B cell (primary cell): Measurements from ENCODE around the gene TPBGL. TPM values are rescaled to one million over a fixed set of nuclear protein-coding genes. Genes with fewer than 3 reads are reported as not detected.

Experiments
- ATAC-seq: fragments of 200-7000 bp; cut with Tn5 transposase; one replicate; pipeline ENCODE4 v1.10.0; 2021; ENCODE audit warnings: low read depth, mild to moderate bottlenecking, moderate number of reproducible peaks, moderate library complexity
- CTCF ChIA-PET: fragments of 350-600 bp; sonication (Branson Sonifier 250); formaldehyde crosslinking; loops from one replicate; lab custom pipeline; 2021; ENCODE audit warnings: antibody characterized with exemption, inconsistent platforms; lab: Charles Lee
- POLR2A ChIA-PET: fragments of 350-600 bp; sonication (Branson Sonifier 250); formaldehyde crosslinking; loops from one replicate; lab custom pipeline; 2021; ENCODE audit warnings: antibody characterized with exemption; lab: Charles Lee
- DNase-seq: peaks from one replicate; pipeline ENCODE4 v3.0.0; 2013
- H2AFZ ChIP-seq: 2 replicates; pipeline ENCODE4 v1.6.1; 2012; ENCODE audit warnings: mild to moderate bottlenecking, low read depth, low read length; ENCODE audit not compliant: insufficient read depth, poor library complexity, severe bottlenecking
- H3K27ac ChIP-seq, 2 donors: 1 replicate in 1 of 2; 2 replicates in 1 of 2; pipeline ENCODE4 v1.5.1; 2012 to 2013; ENCODE audit warnings: low read length in 2 of 2, mild to moderate bottlenecking in 2 of 2, moderate library complexity in 1 of 2
- H3K27me3 ChIP-seq, 4 experiments: fragments of 200-600 bp in 1 of 4; sonication (generic) in 1 of 4; replicated peaks in 1 of 4; 1 replicate in 2 of 4; 2 replicates in 2 of 4; pipeline versions ENCODE4 v1.6.1 to v1.7.0; 2013 to 2016; ENCODE audit warnings: low read length in 3 of 4, mild to moderate bottlenecking in 2 of 4, mixed read lengths in 1 of 4, moderate library complexity in 1 of 4; ENCODE audit not compliant: insufficient read depth in 4 of 4, control insufficient read depth in 3 of 4; ENCODE audit errors: control extremely low read depth in 1 of 4
- H3K36me3 ChIP-seq, 2 experiments: replicated peaks in 1 of 2; 1 replicate in 1 of 2; 2 replicates in 1 of 2; pipeline versions ENCODE4 v1.6.1 to v1.7.1; 2013; ENCODE audit warnings: low read length in 1 of 2; ENCODE audit not compliant: insufficient read depth in 2 of 2, control insufficient read depth in 1 of 2; ENCODE audit errors: control extremely low read depth in 1 of 2, extremely low read depth in 1 of 2
- H3K4me1 ChIP-seq, 2 donors: fragments of 200-600 bp in 1 of 2; sonication (generic) in 1 of 2; 1 replicate in 1 of 2; 2 replicates in 1 of 2; pipeline versions ENCODE4 v1.5.1 to v1.6.1; 2013 to 2017; ENCODE audit warnings: low read length in 2 of 2; ENCODE audit not compliant: control insufficient read depth in 2 of 2, insufficient read depth in 2 of 2
- H3K4me2 ChIP-seq: replicated peaks from 2 replicates; pipeline ENCODE3; 2012; ENCODE audit warnings: mild to moderate bottlenecking, low read depth, low read length; ENCODE audit not compliant: poor library complexity, severe bottlenecking
- H3K4me3 ChIP-seq, 5 experiments: fragments of 200-600 bp in 1 of 5; sonication (generic) in 1 of 5; 1 replicate in 3 of 5; 2 replicates in 2 of 5; pipeline versions ENCODE4 v1.5.1 to v1.7.0; 2011 to 2016; ENCODE audit warnings: low read length in 4 of 5, mild to moderate bottlenecking in 4 of 5, low read depth in 2 of 5, control low read depth in 1 of 5, moderate library complexity in 1 of 5; ENCODE audit not compliant: insufficient read depth in 1 of 5; ENCODE audit errors: control extremely low read depth in 1 of 5, extremely low read depth in 1 of 5
- H3K79me2 ChIP-seq: fragments of 200-600 bp; sonication (generic); one replicate; pipeline ENCODE4 v1.6.0; 2016; ENCODE audit warnings: low read length; ENCODE audit not compliant: control insufficient read depth, insufficient read depth
- H3K9ac ChIP-seq: fragments of 200-600 bp; sonication (generic); 2 replicates; pipeline ENCODE4 v1.6.1; 2017; ENCODE audit warnings: mild to moderate bottlenecking, low read length, moderate library complexity
- H3K9me3 ChIP-seq, 3 donors: one replicate each; pipeline versions ENCODE4 v1.6.1 to v1.7.1; 2013; ENCODE audit warnings: low read length in 2 of 3; ENCODE audit not compliant: control insufficient read depth in 2 of 3, insufficient read depth in 1 of 3; ENCODE audit errors: control extremely low read depth in 1 of 3
- H4K20me1 ChIP-seq: 2 replicates; pipeline ENCODE4 v1.6.0; 2012; ENCODE audit warnings: mild to moderate bottlenecking, low read length; ENCODE audit not compliant: insufficient read depth, control insufficient read depth, poor library complexity, severe bottlenecking
- H3K27ac Mint-ChIP-seq: one replicate; pipeline ENCODE4 v1.8.0; 2021; ENCODE audit warnings: mixed read lengths
- H3K27me3 Mint-ChIP-seq: one replicate; pipeline ENCODE4 v1.8.0; 2021; ENCODE audit warnings: mixed read lengths
- H3K4me1 Mint-ChIP-seq: one replicate; pipeline ENCODE4 v1.8.0; 2021; ENCODE audit warnings: mixed read lengths
- H3K4me3 Mint-ChIP-seq: one replicate; pipeline ENCODE4 v1.8.0; 2021; ENCODE audit warnings: mixed read lengths
- H3K9me3 Mint-ChIP-seq: one replicate; pipeline ENCODE4 v1.8.0; 2022; ENCODE audit warnings: mixed read lengths; ENCODE audit not compliant: insufficient read depth
- CTCF ChIP-seq: fragments of 200-600 bp; IDR thresholded peaks from one replicate; pipeline ENCODE4 v1.8.0; 2022; ENCODE audit warnings: antibody characterized with exemption, mild to moderate bottlenecking
- EZH2 ChIP-seq: IDR thresholded peaks from 2 replicates; pipeline ENCODE4 v1.6.1; 2012; ENCODE audit warnings: borderline replicate concordance, low read depth, mild to moderate bottlenecking, moderate library complexity, low read length; ENCODE audit not compliant: insufficient read depth, poor library complexity, severe bottlenecking
- WGBS: methylation state at CpG from one replicate; pipeline ENCODE4 v1.1.5; 2013; ENCODE audit warnings: missing lambda C conversion rate; ENCODE audit not compliant: insufficient coverage; 5-methylcytosine and 5-hydroxymethylcytosine counted together
- intact Hi-C: fragments of 100-400 bp; cut with micrococcal nuclease; formaldehyde crosslinking; loops from one replicate; pipeline ENCODE4 v1.10.0; 2022
- polyA plus RNA-seq: library from polyadenylated mRNA; depleted of rRNA; stranded (reverse); fragments of >200 nt; gene quantifications from 2 replicates; pipeline ENCODE4 v1.2.3, GENCODE V29; 2012
- total RNA-seq, 2 donors: library from RNA; stranded (reverse); fragments of 120-200 nt in 1 of 2; gene quantifications; 1 replicate in 1 of 2; 2 replicates in 1 of 2; pipeline versions ENCODE4 v1.2.3 to v1.2.4, GENCODE V29; 2013 to 2022

Gene TPBGL
- total and polyA plus RNA-seq, 2 donors (not counting 1 experiment from before 2014, with no cell fraction given): not detected

GRCh38 chr11:75276186-75276585 is 35.6 kb downstream of the TPBGL start:
- no peaks in the 10 kb centered on the region for H3K9me3 ChIP-seq
- ChIA-PET POLR2A (no interaction called here), CTCF (interaction anchor here (0.7 to 13.0 kb wide), 8 partner anchors 18 to 346 kb away, joined by 3 to 347 read pairs (median 5); partner anchors contain the start of gene RPS3)
- no peaks in the 10 kb centered on the region for H3K27me3 ChIP-seq
- H3K4me3 ChIP-seq: no peak overlapping the region
- TF ChIP-seq CTCF: no peak
- no peak for TF ChIP-seq EZH2
- no peaks in the 10 kb centered on the region for H4K20me1 ChIP-seq
- H3K9ac ChIP-seq: peak overlapping the region; percentile 19
- peaks cover 16 to 18% of the 10 kb centered on the region in 2 donors for H3K4me1 ChIP-seq
- peaks cover 21% of the 10 kb centered on the region for H3K4me1 Mint-ChIP-seq
- intact Hi-C loops: no loop called here
- H3K36me3 ChIP-seq: no peaks in the 10 kb centered on the region
- no peaks in the 10 kb centered on the region for H3K9me3 Mint-ChIP-seq
- H2AFZ ChIP-seq: peak overlapping the region; percentile 63
- H3K79me2 ChIP-seq: no peaks in the 10 kb centered on the region
- DNase-seq: no peak
- no peak for ATAC-seq
- H3K27ac ChIP-seq: peak overlapping the region in 1 of 2 donors; percentile 1
- no CpG with 5 or more reads among the region's 2 CpGs for WGBS
- H3K27ac Mint-ChIP-seq: peak overlapping the region; percentile 66
- H3K4me2 ChIP-seq: no peak overlapping the region
- H3K27me3 Mint-ChIP-seq: peaks cover 6% of the 10 kb centered on the region
- H3K4me3 Mint-ChIP-seq: peak overlapping the region; percentile 6

- Histone ChIP-seq H4K20me1 (no peaks in the 10 kb centered on the region), H3K9me3 (no peaks in the 10 kb centered on the region), H3K27ac (peak overlapping the region in 1 of 2 donors; percentile 1), H2AFZ (peak overlapping the region; percentile 63), H3K36me3 (no peaks in the 10 kb centered on the region), H3K9ac (no peak overlapping the region), H3K4me3 (no peak overlapping the region), H3K4me1 (peaks cover 16 to 18% of the 10 kb centered on the region in 2 donors), H3K4me2 (no peak overlapping the region), H3K79me2 (no peaks in the 10 kb centered on the region), H3K27me3 (no peaks in the 10 kb centered on the region)
- peaks cover 21% of the 10 kb centered on the region for H3K4me1 Mint-ChIP-seq
- H3K27ac Mint-ChIP-seq: peak overlapping the region; percentile 66
- DNase-seq: no peak
- ChIA-PET CTCF (interaction anchor here (0.7 to 13.0 kb wide), 6 partner anchors 27 to 399 kb away, joined by 3 to 347 read pairs (median 8); no protein-coding TSS in a partner anchor), POLR2A (no interaction called here)
- H3K27me3 Mint-ChIP-seq: peaks cover 6% of the 10 kb centered on the region
- WGBS: 97% methylated on average over 4 of the region's 6 CpGs
- no peaks in the 10 kb centered on the region for H3K9me3 Mint-ChIP-seq
- TF ChIP-seq CTCF (no peak), EZH2 (no peak)
- no peak for ATAC-seq
- H3K4me3 Mint-ChIP-seq: peak overlapping the region; percentile 6
- intact Hi-C loops: no loop called here
These were observed 36.1 kb downstream of the TPBGL start for GRCh38 chr11:75276686-75277085.
